ENCODE data around the gene SMYD3.

The SMYD3 gene

GRCh38 chr1:246108278-246108925 lies 398.7 kb downstream of the SMYD3 start:
- H3K9me3 ChIP-seq (ENCODE audit: control insufficient read depth in 2 of 2, low read length in 2 of 2), result no peaks in the 10 kb centered on the region
- H3K9ac ChIP-seq (ENCODE audit: low read depth in 1 of 2, low read length in 2 of 2), result no peak overlapping the region
- H3K4me3 ChIP-seq (ENCODE audit: low read length in 2 of 2), result no peak overlapping the region
- peaks cover 0 to 9% of the 10 kb centered on the region in 2 donors for H3K4me1 ChIP-seq (ENCODE audit: control insufficient read depth in 2 of 2, insufficient read depth in 2 of 2, low read length in 2 of 2)
- H3K27ac ChIP-seq (ENCODE audit: low read depth in 2 of 2, low read length in 2 of 2), result no peak overlapping the region
- H3K27me3 ChIP-seq (ENCODE audit: control insufficient read depth in 2 of 2, insufficient read depth in 2 of 2, low read length in 2 of 2), result no peaks in the 10 kb centered on the region
- no peaks in the 10 kb centered on the region for H3K36me3 ChIP-seq (ENCODE audit: control insufficient read depth in 2 of 2, insufficient read depth in 2 of 2, low read length in 2 of 2)

- Histone ChIP-seq H3K9me3 (ENCODE audit: control insufficient read depth in 2 of 2, low read length in 2 of 2) (no peaks in the 10 kb centered on the region), H3K9ac (ENCODE audit: low read depth in 1 of 2, low read length in 2 of 2) (no peak overlapping the region), H3K4me3 (ENCODE audit: low read length in 2 of 2) (no peak overlapping the region), H3K27me3 (ENCODE audit: control insufficient read depth in 2 of 2, insufficient read depth in 2 of 2, low read length in 2 of 2) (no peaks in the 10 kb centered on the region), H3K4me1 (ENCODE audit: control insufficient read depth in 2 of 2, insufficient read depth in 2 of 2, low read length in 2 of 2) (peaks cover 0 to 9% of the 10 kb centered on the region in 2 donors), H3K27ac (ENCODE audit: low read depth in 2 of 2, low read length in 2 of 2) (no peak overlapping the region), H3K36me3 (ENCODE audit: control insufficient read depth in 2 of 2, insufficient read depth in 2 of 2, low read length in 2 of 2) (no peaks in the 10 kb centered on the region)
Measured at GRCh38 chr1:246107516-246108277, 399.4 kb downstream of the SMYD3 start.

- no peaks in the 10 kb centered on the region for H3K27me3 ChIP-seq (ENCODE audit: control insufficient read depth in 2 of 2, insufficient read depth in 2 of 2, low read length in 2 of 2)
- H3K36me3 ChIP-seq (ENCODE audit: control insufficient read depth in 2 of 2, insufficient read depth in 2 of 2, low read length in 2 of 2), result no peaks in the 10 kb centered on the region
- H3K4me1 ChIP-seq (ENCODE audit: control insufficient read depth in 2 of 2, insufficient read depth in 2 of 2, low read length in 2 of 2), result peaks cover 0 to 9% of the 10 kb centered on the region in 2 donors
- H3K27ac ChIP-seq (ENCODE audit: low read depth in 2 of 2, low read length in 2 of 2), result no peak overlapping the region
- no peak overlapping the region for H3K9ac ChIP-seq (ENCODE audit: low read depth in 1 of 2, low read length in 2 of 2)
- no peak overlapping the region for H3K4me3 ChIP-seq (ENCODE audit: low read length in 2 of 2)
- no peaks in the 10 kb centered on the region for H3K9me3 ChIP-seq (ENCODE audit: control insufficient read depth in 2 of 2, low read length in 2 of 2)
Measured at GRCh38 chr1:246106342-246106763, 400.7 kb downstream of the SMYD3 start.

- Histone ChIP-seq H3K4me3 (ENCODE audit: low read length in 2 of 2) (no peak overlapping the region), H3K27me3 (ENCODE audit: control insufficient read depth in 2 of 2, insufficient read depth in 2 of 2, low read length in 2 of 2) (no peaks in the 10 kb centered on the region)
Measured at GRCh38 chr1:246104927-246105326, 402.2 kb downstream of the SMYD3 start.

GRCh38 chr1:246099570-246099969 lies 407.5 kb downstream of the SMYD3 start:
- Histone ChIP-seq H3K4me1 (ENCODE audit: control insufficient read depth in 2 of 2, insufficient read depth in 2 of 2, low read length in 2 of 2) (no peaks in the 10 kb centered on the region), H3K27ac (ENCODE audit: low read depth in 2 of 2, low read length in 2 of 2) (no peak overlapping the region), H3K9ac (ENCODE audit: low read depth in 1 of 2, low read length in 2 of 2) (no peak overlapping the region), H3K4me3 (ENCODE audit: low read length in 2 of 2) (no peak overlapping the region), H3K36me3 (ENCODE audit: control insufficient read depth in 2 of 2, insufficient read depth in 2 of 2, low read length in 2 of 2) (no peaks in the 10 kb centered on the region), H3K27me3 (ENCODE audit: control insufficient read depth in 2 of 2, insufficient read depth in 2 of 2, low read length in 2 of 2) (no peaks in the 10 kb centered on the region), H3K9me3 (ENCODE audit: control insufficient read depth in 2 of 2, low read length in 2 of 2) (no peaks in the 10 kb centered on the region)

More at GRCh38 chr1:246104927-246105326, 402.2 kb downstream of the SMYD3 start:
- H3K27ac ChIP-seq (ENCODE audit: low read depth in 2 of 2, low read length in 2 of 2), result no peak overlapping the region
- H3K9ac ChIP-seq (ENCODE audit: low read depth in 1 of 2, low read length in 2 of 2), result no peak overlapping the region
- H3K36me3 ChIP-seq (ENCODE audit: control insufficient read depth in 2 of 2, insufficient read depth in 2 of 2, low read length in 2 of 2), result no peaks in the 10 kb centered on the region
- H3K4me1 ChIP-seq (ENCODE audit: control insufficient read depth in 2 of 2, insufficient read depth in 2 of 2, low read length in 2 of 2), result peaks cover 0 to 9% of the 10 kb centered on the region in 2 donors
- H3K9me3 ChIP-seq (ENCODE audit: control insufficient read depth in 2 of 2, low read length in 2 of 2), result no peaks in the 10 kb centered on the region

GRCh38 chr1:246096356-246096755 lies 410.7 kb downstream of the SMYD3 start:
- no peak overlapping the region for H3K4me3 ChIP-seq (ENCODE audit: low read length in 2 of 2)
- no peaks in the 10 kb centered on the region for H3K9me3 ChIP-seq (ENCODE audit: control insufficient read depth in 2 of 2, low read length in 2 of 2)
- H3K9ac ChIP-seq (ENCODE audit: low read depth in 1 of 2, low read length in 2 of 2), result no peak overlapping the region
- H3K27ac ChIP-seq (ENCODE audit: low read depth in 2 of 2, low read length in 2 of 2), result no peak overlapping the region
- no peaks in the 10 kb centered on the region for H3K4me1 ChIP-seq (ENCODE audit: control insufficient read depth in 2 of 2, insufficient read depth in 2 of 2, low read length in 2 of 2)
- H3K27me3 ChIP-seq (ENCODE audit: control insufficient read depth in 2 of 2, insufficient read depth in 2 of 2, low read length in 2 of 2), result no peaks in the 10 kb centered on the region
- no peaks in the 10 kb centered on the region for H3K36me3 ChIP-seq (ENCODE audit: control insufficient read depth in 2 of 2, insufficient read depth in 2 of 2, low read length in 2 of 2)

- Histone ChIP-seq H3K4me3 (ENCODE audit: low read length in 2 of 2) (no peak overlapping the region), H3K27me3 (ENCODE audit: control insufficient read depth in 2 of 2, insufficient read depth in 2 of 2, low read length in 2 of 2) (no peaks in the 10 kb centered on the region), H3K9ac (ENCODE audit: low read depth in 1 of 2, low read length in 2 of 2) (no peak overlapping the region), H3K9me3 (ENCODE audit: control insufficient read depth in 2 of 2, low read length in 2 of 2) (no peaks in the 10 kb centered on the region), H3K36me3 (ENCODE audit: control insufficient read depth in 2 of 2, insufficient read depth in 2 of 2, low read length in 2 of 2) (no peaks in the 10 kb centered on the region), H3K4me1 (ENCODE audit: control insufficient read depth in 2 of 2, insufficient read depth in 2 of 2, low read length in 2 of 2) (no peaks in the 10 kb centered on the region), H3K27ac (ENCODE audit: low read depth in 2 of 2, low read length in 2 of 2) (no peak overlapping the region)
Measured at GRCh38 chr1:246095443-246095842, 411.6 kb downstream of the SMYD3 start.

- H3K9ac ChIP-seq (ENCODE audit: low read depth in 1 of 2, low read length in 2 of 2), result no peak overlapping the region
- H3K4me3 ChIP-seq (ENCODE audit: low read length in 2 of 2), result no peak overlapping the region
- no peaks in the 10 kb centered on the region for H3K27me3 ChIP-seq (ENCODE audit: control insufficient read depth in 2 of 2, insufficient read depth in 2 of 2, low read length in 2 of 2)
- no peaks in the 10 kb centered on the region for H3K4me1 ChIP-seq (ENCODE audit: control insufficient read depth in 2 of 2, insufficient read depth in 2 of 2, low read length in 2 of 2)
- H3K9me3 ChIP-seq (ENCODE audit: control insufficient read depth in 2 of 2, low read length in 2 of 2), result no peaks in the 10 kb centered on the region
- no peak overlapping the region for H3K27ac ChIP-seq (ENCODE audit: low read depth in 2 of 2, low read length in 2 of 2)
- no peaks in the 10 kb centered on the region for H3K36me3 ChIP-seq (ENCODE audit: control insufficient read depth in 2 of 2, insufficient read depth in 2 of 2, low read length in 2 of 2)
Measured at GRCh38 chr1:246093230-246093629, 413.8 kb downstream of the SMYD3 start.

- H3K4me1 ChIP-seq (ENCODE audit: control insufficient read depth in 2 of 2, insufficient read depth in 2 of 2, low read length in 2 of 2), result no peaks in the 10 kb centered on the region
- no peak overlapping the region for H3K27ac ChIP-seq (ENCODE audit: low read depth in 2 of 2, low read length in 2 of 2)
- no peaks in the 10 kb centered on the region for H3K36me3 ChIP-seq (ENCODE audit: control insufficient read depth in 2 of 2, insufficient read depth in 2 of 2, low read length in 2 of 2)
- no peaks in the 10 kb centered on the region for H3K27me3 ChIP-seq (ENCODE audit: control insufficient read depth in 2 of 2, insufficient read depth in 2 of 2, low read length in 2 of 2)
- no peak overlapping the region for H3K9ac ChIP-seq (ENCODE audit: low read depth in 1 of 2, low read length in 2 of 2)
- H3K4me3 ChIP-seq (ENCODE audit: low read length in 2 of 2), result no peak overlapping the region
- H3K9me3 ChIP-seq (ENCODE audit: control insufficient read depth in 2 of 2, low read length in 2 of 2), result no peaks in the 10 kb centered on the region
Measured at GRCh38 chr1:246092136-246092535, 414.9 kb downstream of the SMYD3 start.

GRCh38 chr1:246091477-246091876 lies 415.6 kb downstream of the SMYD3 start:
- Histone ChIP-seq H3K9ac (ENCODE audit: low read depth in 1 of 2, low read length in 2 of 2) (no peak overlapping the region), H3K9me3 (ENCODE audit: control insufficient read depth in 2 of 2, low read length in 2 of 2) (no peaks in the 10 kb centered on the region), H3K27ac (ENCODE audit: low read depth in 2 of 2, low read length in 2 of 2) (no peak overlapping the region), H3K27me3 (ENCODE audit: control insufficient read depth in 2 of 2, insufficient read depth in 2 of 2, low read length in 2 of 2) (no peaks in the 10 kb centered on the region), H3K4me1 (ENCODE audit: control insufficient read depth in 2 of 2, insufficient read depth in 2 of 2, low read length in 2 of 2) (no peaks in the 10 kb centered on the region), H3K36me3 (ENCODE audit: control insufficient read depth in 2 of 2, insufficient read depth in 2 of 2, low read length in 2 of 2) (no peaks in the 10 kb centered on the region), H3K4me3 (ENCODE audit: low read length in 2 of 2) (no peak overlapping the region)

Measured in mucosa of rectum (tissue), 2 donors.